ENCODE results near the gene SLC13A4.

DNA sequence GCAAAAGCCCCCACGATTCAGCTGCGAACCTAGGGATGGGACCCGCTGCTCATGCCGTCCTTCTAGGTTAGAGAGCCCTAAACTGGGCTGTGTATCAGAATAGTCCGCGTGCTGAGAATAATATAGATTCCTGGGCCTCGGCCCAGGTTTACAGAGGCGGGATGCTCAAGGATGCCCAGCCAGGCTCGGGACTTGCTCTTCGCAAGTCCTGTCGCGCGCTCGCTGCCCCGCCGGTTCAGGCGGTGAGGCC, 65.9 kb downstream of the SLC13A4 start:
- TF ChIP-seq YY1 (IDR thresholded peaks at IDR 0.05; ENCODE audit: insufficient read depth, insufficient read length) (no peak), SUZ12 (IDR thresholded peaks at IDR 0.05; ENCODE audit: extremely low read depth, insufficient read depth, insufficient read length) (no peak), ZNF274 (IDR thresholded peaks at IDR 0.05; ENCODE audit: low read depth, low read length) (no peak)
